H9 (cell line): ENCODE data around the gene OPN5. TPM values are rescaled to one million over a fixed set of nuclear protein-coding genes. Genes with fewer than 3 reads are reported as not detected.

ENCODE experiments used
- DNase-seq: peaks from one replicate; pipeline ENCODE4 v3.0.0-alpha.2; 2017
- H2AFZ ChIP-seq: one replicate; pipeline ENCODE4 v1.6.1; 2013; ENCODE audit warnings: mild to moderate bottlenecking, low read length, control low read depth, moderate library complexity
- H2AK5ac ChIP-seq: 2 replicates; pipeline ENCODE4 v1.6.1; 2013; ENCODE audit warnings: low read length, control low read depth, mixed read lengths; ENCODE audit not compliant: insufficient read length
- H2BK120ac ChIP-seq: one replicate; pipeline ENCODE4 v1.6.1; 2013; ENCODE audit warnings: low read depth, mild to moderate bottlenecking, low read length, control low read depth, inconsistent platforms; ENCODE audit not compliant: poor library complexity, severe bottlenecking
- H2BK12ac ChIP-seq: 2 replicates; pipeline ENCODE4 v1.6.1; 2013; ENCODE audit warnings: low read length, control low read depth, mixed read lengths, low read depth; ENCODE audit not compliant: insufficient read length
- H2BK15ac ChIP-seq: 2 replicates; pipeline ENCODE4 v1.6.1; 2013; ENCODE audit warnings: low read depth, low read length, control low read depth
- H2BK20ac ChIP-seq: one replicate; pipeline ENCODE4 v1.6.1; 2013; ENCODE audit warnings: low read depth, mild to moderate bottlenecking, low read length, control low read depth, inconsistent platforms; ENCODE audit not compliant: poor library complexity, severe bottlenecking
- H2BK5ac ChIP-seq: 2 replicates; pipeline ENCODE4 v1.6.1; 2013; ENCODE audit warnings: low read length, control low read depth, mixed read lengths; ENCODE audit not compliant: insufficient read length
- H3K14ac ChIP-seq: 2 replicates; pipeline ENCODE4 v1.6.1; 2013; ENCODE audit warnings: low read length, control low read depth; ENCODE audit not compliant: insufficient read depth
- H3K18ac ChIP-seq: 2 replicates; pipeline ENCODE4 v1.6.1; 2013; ENCODE audit warnings: low read depth, mild to moderate bottlenecking, mixed read lengths, low read length, control low read depth; ENCODE audit not compliant: insufficient read length
- H3K23ac ChIP-seq: 2 replicates; pipeline ENCODE4 v1.6.1; 2013; ENCODE audit warnings: low read length, control low read depth, mixed read lengths, low read depth; ENCODE audit not compliant: insufficient read length
- H3K23me2 ChIP-seq: 2 replicates; pipeline ENCODE4 v1.6.1; 2013; ENCODE audit warnings: low read depth, mild to moderate bottlenecking, mixed read lengths, low read length, control low read depth; ENCODE audit not compliant: insufficient read length, poor library complexity, severe bottlenecking
- H3K27ac ChIP-seq: 2 replicates; pipeline ENCODE4 v1.5.1; 2013; ENCODE audit warnings: low read length, control low read depth, mixed read lengths, low read depth; ENCODE audit not compliant: insufficient read length
- H3K27me3 ChIP-seq: 2 replicates; pipeline ENCODE4 v1.6.1; 2013; ENCODE audit warnings: low read length, control low read depth, inconsistent platforms; ENCODE audit not compliant: insufficient read depth
- H3K4ac ChIP-seq: 2 replicates; pipeline ENCODE4 v1.6.1; 2013; ENCODE audit warnings: low read depth, mild to moderate bottlenecking, control low read depth, inconsistent platforms, low read length, moderate library complexity
- H3K4me1 ChIP-seq: 2 replicates; pipeline ENCODE4 v1.6.1; 2013; ENCODE audit warnings: low read length, control low read depth, inconsistent platforms; ENCODE audit not compliant: insufficient read depth
- H3K4me2 ChIP-seq: 2 replicates; pipeline ENCODE4 v1.6.1; 2013; ENCODE audit warnings: low read length, control low read depth, mixed read lengths; ENCODE audit not compliant: insufficient read length, insufficient read depth
- H3K56ac ChIP-seq: 2 replicates; pipeline ENCODE4 v1.6.1; 2013; ENCODE audit warnings: low read depth, mild to moderate bottlenecking, mixed read lengths, low read length, control low read depth; ENCODE audit not compliant: insufficient read length
- H3K79me1 ChIP-seq: 2 replicates; pipeline ENCODE4 v1.6.1; 2013; ENCODE audit warnings: low read depth, mild to moderate bottlenecking, moderate library complexity, low read length, control low read depth, inconsistent platforms; ENCODE audit not compliant: insufficient read depth, poor library complexity, severe bottlenecking
- H3K79me2 ChIP-seq: 2 replicates; pipeline ENCODE4 v1.6.1; 2013; ENCODE audit warnings: low read length, control low read depth, inconsistent platforms; ENCODE audit not compliant: insufficient read depth
- H3K9ac ChIP-seq: 2 replicates; pipeline ENCODE4 v1.6.1; 2013; ENCODE audit warnings: low read length, control low read depth, mixed read lengths; ENCODE audit not compliant: insufficient read length; ENCODE audit errors: extremely low read depth
- H3K9me3 ChIP-seq: one replicate; pipeline ENCODE4 v1.6.1; 2013; ENCODE audit warnings: low read depth, low read length, inconsistent platforms; ENCODE audit not compliant: control insufficient read depth
- H3T11ph ChIP-seq: one replicate; pipeline ENCODE4 v1.6.1; 2013; ENCODE audit warnings: mild to moderate bottlenecking, low read length, control low read depth, inconsistent platforms
- H4K20me1 ChIP-seq: one replicate; pipeline ENCODE4 v1.6.1; 2013; ENCODE audit not compliant: control insufficient read depth, insufficient read length, insufficient read depth
- H4K5ac ChIP-seq: 2 replicates; pipeline ENCODE4 v1.6.1; 2013; ENCODE audit warnings: low read depth, mild to moderate bottlenecking, mixed read lengths, low read length, control low read depth; ENCODE audit not compliant: insufficient read length
- H4K8ac ChIP-seq: replicated peaks from 2 replicates; pipeline ENCODE4 v1.6.1; 2013; ENCODE audit warnings: low read length, control low read depth, mixed read lengths, low read depth; ENCODE audit not compliant: insufficient read length
- H4K91ac ChIP-seq: 2 replicates; pipeline ENCODE4 v1.6.1; 2013; ENCODE audit warnings: low read depth, mild to moderate bottlenecking, moderate library complexity, mixed read lengths, low read length, control low read depth; ENCODE audit not compliant: insufficient read length
- H3K27ac Mint-ChIP-seq, 3 experiments: 2 replicates in 2 of 3; 3 replicates in 1 of 3; pipeline ENCODE4 v1.8.0; 2020 to 2021; ENCODE audit warnings: mixed read lengths in 3 of 3, mild to moderate bottlenecking in 1 of 3, moderate library complexity in 1 of 3
- H3K27me3 Mint-ChIP-seq: 2 replicates; pipeline ENCODE4 v1.8.0; 2021; ENCODE audit warnings: low read depth, mild to moderate bottlenecking, moderate library complexity, mixed read lengths
- H3K36me3 Mint-ChIP-seq, 3 experiments: 2 replicates in 2 of 3; 3 replicates in 1 of 3; pipeline ENCODE4 v1.8.0; 2020 to 2021; ENCODE audit warnings: low read depth in 3 of 3, mixed read lengths in 3 of 3; ENCODE audit not compliant: insufficient read depth in 1 of 3
- H3K4me1 Mint-ChIP-seq, 2 experiments: 2 replicates each; pipeline ENCODE4 v1.8.0; 2020; ENCODE audit warnings: mixed read lengths in 2 of 2
- H3K4me3 Mint-ChIP-seq, 2 experiments: 2 replicates in 1 of 2; 3 replicates in 1 of 2; pipeline ENCODE4 v1.8.0; 2020 to 2021; ENCODE audit warnings: mild to moderate bottlenecking in 2 of 2, mixed read lengths in 2 of 2, moderate library complexity in 1 of 2
- H3K9me3 Mint-ChIP-seq, 2 experiments: 2 replicates in 1 of 2; 3 replicates in 1 of 2; pipeline ENCODE4 v1.8.0; 2020; ENCODE audit warnings: mild to moderate bottlenecking in 2 of 2, mixed read lengths in 2 of 2, moderate library complexity in 1 of 2
- WGBS: extraction: QIAGEN DNeasy Blood & Tissue Kit; methylation state at CpG from one replicate; pipeline ENCODE4 v1.1.7; 2013; ENCODE audit warnings: missing lambda C conversion rate, low lambda C conversion rate, mixed read lengths; ENCODE audit not compliant: insufficient read length; ENCODE audit errors: extremely low coverage; 5-methylcytosine and 5-hydroxymethylcytosine counted together
- total RNA-seq: library from RNA; stranded (reverse); gene quantifications from 2 replicates; pipeline ENCODE4 v1.2.1, GENCODE V29; 2021
- TF ChIP-seq, protein P1 (sequence below): fragments of 200-600 bp; sonication (generic); conservative IDR thresholded peaks from 3 replicates; pipeline ENCODE4 v1.8.0; 2021; ENCODE audit warnings: antibody characterized with exemption, mild to moderate bottlenecking

OPN5 gene
- total RNA-seq, 1 experiment from 2014 or later: not detected

DNA sequence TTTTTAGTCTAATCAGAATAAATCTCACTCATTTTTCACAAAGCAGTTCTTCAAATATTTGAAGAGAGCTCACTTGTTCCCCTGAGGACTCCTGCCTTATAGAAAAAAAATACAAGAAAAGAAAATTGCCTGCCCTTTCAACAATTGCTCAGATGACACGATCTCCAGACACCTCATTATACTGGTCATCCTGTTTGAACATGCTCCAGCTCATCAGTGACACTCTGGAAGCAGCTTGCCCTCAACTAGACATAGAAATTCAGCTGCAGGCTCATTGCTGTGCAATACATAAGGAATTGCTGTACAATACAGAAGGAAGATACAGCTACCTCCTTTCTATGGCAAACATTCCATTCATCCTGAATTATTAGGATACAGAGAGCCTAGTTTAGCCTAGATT is 73.1 kb downstream of the OPN5 start:
- Histone ChIP-seq H3K4me2 (no peak overlapping the region), H3T11ph (no peak overlapping the region), H3K56ac (no peak overlapping the region), H3K18ac (no peak overlapping the region), H3K79me2 (no peaks in the 10 kb centered on the region), H3K9me3 (no peaks in the 10 kb centered on the region), H4K20me1 (no peaks in the 10 kb centered on the region), H2BK5ac (no peak overlapping the region), H3K79me1 (no peaks in the 10 kb centered on the region), H3K4me1 (no peaks in the 10 kb centered on the region), H3K4ac (no peak overlapping the region), H3K23me2 (no peaks in the 10 kb centered on the region), H3K27ac (no peak overlapping the region), H3K9ac (no peak overlapping the region), H3K23ac (no peak overlapping the region), H2BK120ac (no peak overlapping the region), H2BK15ac (no peak overlapping the region), H2AK5ac (no peak overlapping the region), H4K91ac (no peak overlapping the region), H2BK20ac (no peak overlapping the region), H4K5ac (no peak overlapping the region), H2BK12ac (no peak overlapping the region), H3K27me3 (no peaks in the 10 kb centered on the region), H4K8ac (no peak overlapping the region), H2AFZ (no peak overlapping the region), H3K14ac (no peak overlapping the region)
- no peak for DNase-seq
- no peak overlapping the region for H3K27ac Mint-ChIP-seq
- H3K4me3 Mint-ChIP-seq: no peak overlapping the region
- TF ChIP-seq, protein P1, sequence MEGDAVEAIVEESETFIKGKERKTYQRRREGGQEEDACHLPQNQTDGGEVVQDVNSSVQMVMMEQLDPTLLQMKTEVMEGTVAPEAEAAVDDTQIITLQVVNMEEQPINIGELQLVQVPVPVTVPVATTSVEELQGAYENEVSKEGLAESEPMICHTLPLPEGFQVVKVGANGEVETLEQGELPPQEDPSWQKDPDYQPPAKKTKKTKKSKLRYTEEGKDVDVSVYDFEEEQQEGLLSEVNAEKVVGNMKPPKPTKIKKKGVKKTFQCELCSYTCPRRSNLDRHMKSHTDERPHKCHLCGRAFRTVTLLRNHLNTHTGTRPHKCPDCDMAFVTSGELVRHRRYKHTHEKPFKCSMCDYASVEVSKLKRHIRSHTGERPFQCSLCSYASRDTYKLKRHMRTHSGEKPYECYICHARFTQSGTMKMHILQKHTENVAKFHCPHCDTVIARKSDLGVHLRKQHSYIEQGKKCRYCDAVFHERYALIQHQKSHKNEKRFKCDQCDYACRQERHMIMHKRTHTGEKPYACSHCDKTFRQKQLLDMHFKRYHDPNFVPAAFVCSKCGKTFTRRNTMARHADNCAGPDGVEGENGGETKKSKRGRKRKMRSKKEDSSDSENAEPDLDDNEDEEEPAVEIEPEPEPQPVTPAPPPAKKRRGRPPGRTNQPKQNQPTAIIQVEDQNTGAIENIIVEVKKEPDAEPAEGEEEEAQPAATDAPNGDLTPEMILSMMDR: no peak
- H3K27me3 Mint-ChIP-seq: no peaks in the 10 kb centered on the region
- no peaks in the 10 kb centered on the region for H3K9me3 Mint-ChIP-seq
- H3K36me3 Mint-ChIP-seq: no peaks in the 10 kb centered on the region
- no CpG with 5 or more reads among the region's 1 CpG for WGBS
- H3K4me1 Mint-ChIP-seq: no peaks in the 10 kb centered on the region; a peak in 1 of 4 replicates
